ES-I3 (cell line): Measurements from ENCODE around the gene CD96.
"Not testable (repeated sequence)": the region's sequence is repeated elsewhere in the genome, so short reads cannot be mapped to it uniquely, and the experiment has no call there.

ENCODE experiments used
- H3K36me3 ChIP-seq: 2 replicates; pipeline ENCODE4 v1.6.1; 2013; ENCODE audit warnings: mild to moderate bottlenecking, low read length, control low read depth, moderate library complexity; ENCODE audit not compliant: insufficient read depth
- H3K4me1 ChIP-seq: 2 replicates; pipeline ENCODE4 v1.6.1; 2013; ENCODE audit warnings: mild to moderate bottlenecking, control low read depth, low read length; ENCODE audit not compliant: insufficient read depth
- H3K9ac ChIP-seq: 2 replicates; pipeline ENCODE4 v1.6.1; 2013; ENCODE audit warnings: low read depth, mild to moderate bottlenecking, low read length, moderate library complexity
- H3K9me3 ChIP-seq: 2 replicates; pipeline ENCODE4 v1.6.1; 2013; ENCODE audit warnings: mild to moderate bottlenecking, low read length, moderate library complexity; ENCODE audit not compliant: control insufficient read depth, insufficient read depth

The CD96 gene

DNA sequence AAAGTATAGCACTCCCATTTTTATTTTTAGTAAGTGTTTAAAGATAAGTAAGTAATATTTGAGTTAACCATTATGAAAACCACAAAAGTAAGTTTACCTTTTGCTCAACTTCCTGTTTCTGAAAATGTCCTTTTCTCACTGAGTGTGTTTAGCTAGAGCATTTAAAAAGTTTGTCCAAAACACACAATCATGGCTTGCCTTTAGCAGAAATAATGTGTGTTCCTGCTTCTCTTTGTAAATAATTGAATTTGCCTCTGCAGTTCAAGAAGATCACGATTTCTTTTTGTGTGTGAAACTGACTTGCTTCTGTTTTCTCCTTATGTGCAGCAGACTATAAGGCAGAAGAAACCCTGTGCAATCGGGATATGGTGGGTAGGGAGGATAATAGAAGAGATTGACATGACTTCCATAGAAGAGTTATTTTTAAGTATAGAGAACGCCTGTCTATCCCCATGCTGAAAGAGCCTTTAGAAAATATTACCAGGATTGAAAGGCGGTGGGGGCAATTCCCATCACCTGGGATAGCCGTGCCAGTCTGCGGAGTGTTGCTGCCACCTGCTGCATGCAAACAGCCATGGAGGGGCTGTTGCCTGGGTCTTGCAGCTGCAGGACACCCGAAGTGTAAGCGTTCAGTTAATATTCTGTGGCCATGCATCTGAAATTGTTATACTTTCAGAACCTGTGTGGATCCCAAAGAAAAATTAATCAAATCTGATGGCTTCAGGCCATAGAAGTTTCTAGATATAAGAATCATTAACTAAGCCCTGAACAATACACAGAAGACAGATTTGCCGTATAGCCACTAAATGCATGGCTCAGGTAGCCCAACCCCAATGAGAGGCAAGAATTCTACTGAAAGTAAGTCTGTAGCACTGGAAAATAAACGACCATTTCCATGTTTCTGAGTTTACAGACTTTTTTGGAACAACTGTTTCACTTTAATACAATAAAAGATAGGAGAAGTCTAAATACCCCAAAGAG is 2.4 kb upstream of the CD96 start:
- Histone ChIP-seq H3K9me3 (no peaks in the 10 kb centered on the region), H3K36me3 (no peaks in the 10 kb centered on the region), H3K9ac (no peak overlapping the region), H3K4me1 (peaks cover 9% of the 10 kb centered on the region)

DNA sequence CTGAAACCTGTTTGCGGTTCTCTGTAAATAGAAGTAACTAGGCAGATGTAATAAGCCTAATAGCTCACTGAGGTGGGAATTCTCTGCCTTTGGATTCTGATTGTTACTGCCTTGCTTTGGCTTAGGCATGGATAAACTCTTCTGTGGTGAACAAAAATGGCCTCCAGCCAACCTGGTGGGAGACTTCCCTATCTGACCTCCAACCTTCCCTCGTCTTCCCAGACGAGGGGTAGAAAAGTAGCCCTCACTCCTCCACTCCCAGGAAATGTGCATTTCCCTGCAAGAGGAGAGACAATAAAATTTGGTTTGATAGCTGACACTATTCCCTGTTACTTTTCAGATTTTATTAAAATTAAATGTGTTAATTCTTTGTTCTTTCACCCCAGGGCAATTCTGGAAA is 606 bp upstream of the CD96 start:
- Histone ChIP-seq H3K4me1 (peaks cover 9% of the 10 kb centered on the region), H3K36me3 (no peaks in the 10 kb centered on the region), H3K9ac (no peak overlapping the region)

DNA sequence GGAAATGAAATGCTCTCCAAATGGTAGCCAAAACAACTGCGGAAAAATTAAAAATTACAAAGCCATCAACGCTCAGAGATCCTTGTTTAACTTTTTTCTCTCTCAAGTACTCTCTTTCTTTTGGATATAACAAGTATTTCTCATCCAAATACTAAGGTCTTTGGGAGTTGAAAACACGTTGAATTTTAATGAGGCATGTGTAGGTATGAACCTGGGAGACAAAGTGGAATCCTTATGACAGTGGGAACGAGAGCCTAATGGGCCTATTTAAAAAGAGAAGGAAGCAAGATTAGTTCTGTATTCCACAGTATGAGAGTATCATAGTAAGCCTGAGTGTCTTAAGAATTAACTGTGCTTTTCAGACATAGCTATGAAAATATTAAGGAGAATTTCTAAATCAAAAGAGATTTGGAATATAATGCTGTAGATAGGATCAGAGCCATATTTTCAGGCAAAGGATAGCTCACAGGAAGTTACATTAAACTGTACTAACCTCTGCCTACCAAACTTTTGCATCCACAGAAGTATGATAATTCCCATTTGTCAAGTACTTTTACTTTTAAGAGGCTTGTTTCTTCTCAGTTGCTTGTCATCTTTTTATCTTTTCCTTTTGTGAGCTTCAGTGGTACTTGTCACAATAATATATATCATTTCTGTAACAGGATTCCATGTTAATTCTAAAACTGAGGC is 759 bp downstream of the CD96 start:
- Histone ChIP-seq H3K9ac (no peak overlapping the region), H3K4me1 (peaks cover 12% of the 10 kb centered on the region), H3K9me3 (no peaks in the 10 kb centered on the region), H3K36me3 (no peaks in the 10 kb centered on the region)

More for the DNA sequence above, 606 bp upstream of the CD96 start:
- no peaks in the 10 kb centered on the region for H3K9me3 ChIP-seq

DNA sequence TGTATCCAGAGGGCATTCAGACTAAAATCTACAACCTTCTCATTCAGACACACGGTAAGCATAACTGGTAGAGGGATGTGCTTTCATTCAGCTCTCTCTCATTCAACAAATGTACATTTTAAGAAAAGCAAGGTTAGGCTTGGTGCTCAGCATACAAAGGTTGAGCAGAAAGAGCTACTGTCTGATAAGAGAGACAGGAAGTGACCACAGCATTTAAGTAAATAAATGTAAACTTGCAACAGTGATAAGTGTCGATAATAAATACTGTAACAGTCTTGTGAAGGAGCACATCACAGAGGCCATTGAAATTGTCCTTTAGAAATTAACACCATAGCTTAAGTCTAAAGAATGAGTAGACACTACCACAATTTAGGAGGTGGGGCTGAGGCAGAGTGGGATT is 3.4 kb downstream of the CD96 start:
- Histone ChIP-seq H3K4me1 (peaks cover 22% of the 10 kb centered on the region), H3K36me3 (no peaks in the 10 kb centered on the region), H3K9ac (no peak overlapping the region), H3K9me3 (no peaks in the 10 kb centered on the region)

DNA sequence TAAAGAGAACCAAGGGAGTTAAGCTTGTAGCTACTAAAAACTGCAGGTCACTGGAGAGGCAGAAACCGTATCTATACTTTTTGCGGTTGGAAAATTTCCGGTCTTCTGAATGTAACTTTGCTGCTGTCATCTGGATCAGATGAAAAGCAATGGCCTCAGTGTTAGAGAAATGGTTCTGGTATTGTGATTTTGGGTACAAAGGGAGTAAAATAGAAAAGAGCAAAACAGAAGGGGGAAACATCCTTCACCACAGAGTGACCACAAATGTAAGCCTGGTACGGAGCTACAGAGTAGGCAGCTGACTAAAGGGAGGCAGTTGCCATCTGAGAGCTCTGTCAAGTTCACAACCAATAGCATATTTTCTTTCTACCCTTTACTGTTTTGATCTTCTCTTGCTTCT is 5.6 kb downstream of the CD96 start:
- H3K9ac ChIP-seq: no peak overlapping the region
- peaks cover 22% of the 10 kb centered on the region for H3K4me1 ChIP-seq
- H3K9me3 ChIP-seq: no peaks in the 10 kb centered on the region
- H3K36me3 ChIP-seq: no peaks in the 10 kb centered on the region

DNA sequence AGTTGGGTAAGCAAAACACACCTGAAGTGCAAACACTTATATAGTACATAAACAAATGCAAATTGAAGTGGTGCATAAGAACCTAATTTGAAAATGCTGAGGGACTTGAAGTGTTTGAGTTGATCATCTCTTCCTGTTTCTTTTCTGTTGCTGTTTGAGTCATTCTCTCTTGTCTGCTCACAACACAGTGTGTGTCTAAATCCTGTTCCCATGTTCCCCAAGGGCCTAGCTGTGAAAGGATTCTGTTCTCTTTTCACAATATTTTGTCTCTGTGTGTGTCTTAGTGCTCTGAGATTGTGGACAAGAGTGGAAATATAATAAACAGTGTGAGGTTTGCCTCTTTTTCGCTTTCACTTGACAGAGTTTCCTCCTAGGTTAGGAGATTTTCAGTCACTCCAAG is 6.1 kb downstream of the CD96 start:
- no peaks in the 10 kb centered on the region for H3K36me3 ChIP-seq
- no peak overlapping the region for H3K9ac ChIP-seq
- peaks cover 22% of the 10 kb centered on the region for H3K4me1 ChIP-seq
- no peaks in the 10 kb centered on the region for H3K9me3 ChIP-seq

DNA sequence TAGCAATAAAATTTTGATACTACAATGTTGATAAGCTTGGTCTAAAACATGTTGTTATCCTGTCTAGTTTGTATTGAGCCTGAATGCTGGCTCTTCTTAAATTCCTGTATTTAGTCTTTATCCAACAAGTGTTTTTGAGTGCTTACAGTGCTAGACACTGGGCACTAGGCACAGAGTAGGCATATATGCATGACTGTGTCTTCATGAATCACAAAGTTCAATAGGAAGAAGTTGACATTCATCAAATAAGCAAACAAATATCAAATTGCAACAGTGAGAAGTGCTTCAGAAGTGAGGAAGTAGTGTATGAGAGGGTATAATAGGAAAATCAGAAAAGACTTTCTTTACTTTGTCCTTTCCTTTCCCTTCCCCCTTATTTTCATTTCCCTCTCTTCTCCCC is 6.8 kb downstream of the CD96 start:
- H3K4me1 ChIP-seq: peaks cover 22% of the 10 kb centered on the region
- H3K9ac ChIP-seq: no peak overlapping the region
- no peaks in the 10 kb centered on the region for H3K9me3 ChIP-seq
- no peaks in the 10 kb centered on the region for H3K36me3 ChIP-seq

DNA sequence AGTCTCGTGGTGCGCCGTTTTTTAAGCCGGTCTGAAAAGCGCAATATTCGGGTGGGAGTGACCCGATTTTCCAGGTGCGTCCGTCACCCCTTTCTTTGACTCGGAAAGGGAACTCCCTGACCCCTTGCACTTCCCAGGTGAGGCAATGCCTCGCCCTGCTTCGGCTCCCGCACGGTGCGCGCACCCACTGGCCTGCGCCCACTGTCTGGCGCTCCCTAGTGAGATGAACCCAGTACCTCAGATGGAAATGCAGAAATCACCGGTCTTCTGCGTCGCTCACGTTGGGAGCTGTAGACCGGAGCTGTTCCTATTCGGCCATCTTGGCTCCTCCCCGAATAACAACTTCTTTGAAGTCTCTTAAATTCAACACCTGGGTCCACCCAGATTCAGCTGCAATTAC is 19.9 kb downstream of the CD96 start:
- not testable (repeated sequence) for H3K36me3 ChIP-seq, H3K4me1 ChIP-seq

DNA sequence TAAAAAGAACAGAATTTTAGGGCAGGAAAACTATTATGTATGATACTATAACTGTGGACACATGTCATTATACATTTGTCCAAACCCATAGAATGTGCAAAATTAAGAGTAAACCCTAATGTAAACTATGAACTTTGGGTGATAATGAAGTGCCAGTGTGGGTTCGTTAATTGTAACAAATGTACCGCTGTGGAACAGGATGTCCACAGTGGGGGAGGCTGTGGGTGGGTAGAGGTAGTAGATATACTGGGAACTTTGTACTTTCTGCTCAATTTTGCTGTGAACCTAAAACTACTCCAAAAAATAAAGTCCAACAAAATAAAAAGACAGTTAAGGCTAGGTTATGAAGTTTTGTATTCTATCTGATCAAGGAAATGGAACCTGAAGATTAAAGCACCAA is 24.8 kb downstream of the CD96 start:
- H3K9me3 ChIP-seq: no peaks in the 10 kb centered on the region
- no peaks in the 10 kb centered on the region for H3K4me1 ChIP-seq
- H3K36me3 ChIP-seq: no peaks in the 10 kb centered on the region
- no peak overlapping the region for H3K9ac ChIP-seq

More for the DNA sequence above, 19.9 kb downstream of the CD96 start:
- H3K9me3 ChIP-seq: not testable (repeated sequence)
- peak overlapping the region; percentile 21; the same call in 1 of the 2 replicates for H3K9ac ChIP-seq

DNA sequence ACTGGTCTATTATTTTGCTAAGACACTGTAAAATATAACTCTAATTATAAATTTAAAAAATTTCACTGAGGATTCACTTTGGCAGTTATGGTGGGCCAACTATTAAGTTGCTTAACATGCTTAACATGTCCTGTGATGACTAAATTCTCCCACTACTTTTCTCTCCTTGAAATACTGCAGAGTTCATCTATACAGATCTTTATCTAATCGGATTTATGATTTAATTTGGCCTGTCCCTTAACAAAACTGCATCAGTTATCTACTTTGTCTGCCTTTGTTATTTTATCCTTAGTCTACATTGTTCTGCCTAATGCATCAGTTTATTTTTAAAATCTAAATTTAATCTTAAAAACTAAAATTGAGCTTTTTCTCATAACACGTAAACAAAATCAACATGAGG is 26.4 kb downstream of the CD96 start:
- H3K9ac ChIP-seq: no peak overlapping the region
- H3K9me3 ChIP-seq: no peaks in the 10 kb centered on the region
- no peaks in the 10 kb centered on the region for H3K4me1 ChIP-seq
- no peaks in the 10 kb centered on the region for H3K36me3 ChIP-seq

DNA sequence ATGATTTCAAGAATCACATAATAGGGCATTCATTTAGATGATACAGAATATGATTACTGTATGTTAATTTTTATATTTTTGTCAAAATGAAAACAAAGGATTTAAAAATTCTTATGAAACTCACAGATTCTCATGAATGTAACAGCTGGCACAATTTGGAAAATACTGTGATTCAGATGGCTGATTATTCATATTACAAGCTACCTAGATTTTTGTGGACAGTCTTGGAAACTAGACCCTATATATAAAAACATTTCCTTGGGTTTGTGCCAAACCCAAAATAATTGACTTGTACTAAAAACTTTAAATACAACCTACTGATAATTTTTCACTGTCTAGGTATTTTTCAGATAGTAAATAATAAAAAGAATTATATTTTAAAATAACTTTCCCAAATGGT is 26.9 kb downstream of the CD96 start:
- Histone ChIP-seq H3K36me3 (no peaks in the 10 kb centered on the region), H3K9me3 (no peaks in the 10 kb centered on the region), H3K4me1 (no peaks in the 10 kb centered on the region), H3K9ac (no peak overlapping the region)

DNA sequence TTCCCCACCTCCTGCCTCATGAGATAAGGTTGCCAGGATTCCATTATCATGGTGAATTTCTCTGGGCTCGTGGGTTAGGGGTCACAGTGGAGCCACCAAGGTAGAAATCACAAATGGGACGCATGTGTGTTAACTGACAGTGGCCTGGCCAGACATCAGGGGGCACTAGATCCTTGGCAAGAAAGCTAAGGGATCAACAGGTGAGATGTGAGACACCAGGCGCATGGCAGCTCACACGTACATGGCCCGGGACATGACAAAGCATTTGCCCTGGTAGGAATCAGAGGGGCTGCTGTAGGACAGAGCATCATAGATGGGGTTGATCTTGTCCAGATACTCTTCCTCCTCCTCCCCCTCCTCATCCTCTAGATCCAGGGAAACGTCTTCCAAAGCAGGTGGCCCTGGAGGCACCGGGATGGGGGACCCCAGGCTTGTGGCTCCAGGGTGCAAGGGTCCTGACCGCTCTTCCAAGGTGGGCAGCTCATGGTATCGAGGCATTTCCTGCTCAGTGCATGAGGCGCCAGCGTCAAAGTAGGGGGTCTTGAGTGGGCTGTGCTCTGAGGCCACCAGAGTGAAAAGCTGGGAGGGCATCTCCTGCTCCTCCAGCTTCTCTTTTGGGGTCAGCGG is 28.5 kb downstream of the CD96 start:
- Histone ChIP-seq H3K9ac (no peak overlapping the region), H3K36me3 (no peaks in the 10 kb centered on the region), H3K4me1 (no peaks in the 10 kb centered on the region), H3K9me3 (no peaks in the 10 kb centered on the region)

DNA sequence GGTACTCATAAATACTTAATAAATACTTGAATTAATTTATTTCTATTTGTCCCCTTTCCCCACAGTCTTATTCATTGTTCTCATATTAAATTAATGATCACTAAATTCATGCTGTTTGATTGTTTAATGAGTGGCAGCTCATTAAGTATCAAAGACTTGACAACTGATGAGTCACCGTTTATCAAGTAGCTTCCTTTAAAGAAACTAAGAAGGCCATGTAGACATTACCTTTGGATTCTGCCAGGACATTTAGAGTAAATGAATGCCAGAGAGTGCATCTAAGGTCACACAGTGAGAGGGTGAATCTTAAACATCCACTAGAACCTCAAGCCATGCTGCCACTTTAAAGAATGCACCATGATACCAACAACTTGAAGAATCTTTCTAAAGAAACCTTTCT is 29.3 kb downstream of the CD96 start:
- H3K9ac ChIP-seq: no peak overlapping the region
- no peaks in the 10 kb centered on the region for H3K9me3 ChIP-seq
- no peaks in the 10 kb centered on the region for H3K4me1 ChIP-seq
- no peaks in the 10 kb centered on the region for H3K36me3 ChIP-seq

DNA sequence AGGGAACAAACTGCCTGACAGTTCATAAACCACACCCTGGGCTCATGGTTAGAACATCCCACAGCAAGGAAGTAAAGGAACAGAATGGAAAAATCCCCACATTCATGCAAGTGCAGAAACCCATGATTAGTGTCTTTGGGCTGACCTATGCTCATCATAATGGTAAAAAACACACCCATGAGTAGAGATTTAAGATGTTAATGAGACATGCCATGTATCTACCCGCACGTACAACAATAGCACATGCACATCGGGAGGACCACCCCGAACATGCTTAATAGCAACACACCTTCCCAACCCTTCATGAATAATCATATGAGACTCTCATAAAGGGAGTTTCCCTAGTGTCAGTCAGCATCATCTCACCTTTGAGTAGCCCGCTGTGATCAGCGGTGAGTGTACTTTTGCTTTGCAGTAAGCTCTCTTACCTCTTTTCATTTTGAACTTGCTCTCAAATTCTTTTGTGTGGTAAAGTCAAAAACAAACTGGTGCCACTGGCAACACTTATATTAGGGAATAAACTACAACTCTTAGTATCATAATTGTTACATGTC is 30.0 kb downstream of the CD96 start:
- Histone ChIP-seq H3K4me1 (no peaks in the 10 kb centered on the region), H3K36me3 (no peaks in the 10 kb centered on the region), H3K9ac (no peak overlapping the region), H3K9me3 (no peaks in the 10 kb centered on the region)
